M059J (cell line): ENCODE results near the gene HOXB5. TPM values are rescaled to one million over a fixed set of nuclear protein-coding genes. Genes with fewer than 3 reads are reported as not detected.
A peak's percentile ranks its signal among the peaks of the same experiment; 100 is the strongest.

Experiments
- DNase-seq: peaks from one replicate; pipeline ENCODE4 v3.0.0-alpha.2; 2012; ENCODE audit warnings: low read depth
- total RNA-seq: library from RNA; depleted of rRNA; stranded (reverse); fragments of >200 nt; shearing (Covaris generic); gene quantifications from 2 replicates; pipeline ENCODE4 v1.2.3, GENCODE V29; 2014; rRNA removed

HOXB5 gene
- total RNA-seq, 1 experiment from 2014 or later, result 0.37 TPM

DNA sequence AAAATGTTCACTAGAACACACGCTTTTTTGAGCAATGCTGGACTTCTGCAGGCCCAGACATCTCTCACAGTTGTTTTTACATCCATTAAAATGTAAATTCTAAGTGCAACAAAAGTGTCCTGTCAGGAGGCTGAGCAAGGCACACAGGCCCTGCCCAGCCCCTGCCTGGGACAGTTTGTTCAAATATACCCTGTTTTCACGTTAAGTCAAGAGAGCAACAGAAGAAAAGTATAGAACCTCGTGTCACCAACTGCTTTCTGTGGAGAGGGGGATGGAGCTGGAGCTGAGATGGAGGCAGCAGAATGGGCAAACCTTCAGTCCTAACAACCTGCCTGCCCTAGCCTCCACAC, 44.3 kb downstream of the HOXB5 start:
- DNase-seq, result peak; percentile 23

DNA sequence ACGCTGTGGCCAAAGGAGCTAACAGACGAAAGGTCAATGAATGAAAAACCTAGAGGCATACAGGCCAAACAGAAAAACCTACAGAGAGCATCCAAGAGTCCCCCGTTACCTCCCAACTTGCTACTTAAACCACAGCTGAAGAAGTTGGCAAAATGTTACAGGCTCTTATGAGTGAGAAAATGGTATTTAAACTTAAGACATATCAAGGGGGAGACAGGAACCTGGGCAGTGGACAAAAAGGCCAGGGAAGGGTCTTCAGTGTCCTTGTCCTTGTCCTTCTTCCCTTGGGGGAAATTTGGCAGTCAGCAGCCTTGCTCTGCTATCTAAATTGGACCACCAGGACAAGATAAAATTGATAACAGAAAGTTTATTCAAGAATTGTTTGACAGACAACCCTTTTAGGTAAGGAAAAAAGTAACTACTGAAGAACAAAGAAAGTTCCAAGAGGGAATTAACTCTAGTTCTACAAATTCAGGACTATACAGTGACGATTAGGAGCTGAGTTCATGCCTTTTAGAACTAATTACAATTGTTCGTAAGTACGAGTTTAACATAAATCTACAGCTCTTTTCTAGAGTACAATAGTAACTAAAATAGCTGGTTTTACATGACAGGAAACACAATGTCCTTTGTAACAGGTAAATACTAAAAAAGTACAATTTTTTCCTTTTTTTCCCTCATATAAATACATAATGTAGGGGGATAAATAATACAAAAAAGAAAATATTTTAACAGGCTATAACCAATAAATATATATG, 44.9 kb downstream of the HOXB5 start:
- peak; percentile 6 for DNase-seq

DNA sequence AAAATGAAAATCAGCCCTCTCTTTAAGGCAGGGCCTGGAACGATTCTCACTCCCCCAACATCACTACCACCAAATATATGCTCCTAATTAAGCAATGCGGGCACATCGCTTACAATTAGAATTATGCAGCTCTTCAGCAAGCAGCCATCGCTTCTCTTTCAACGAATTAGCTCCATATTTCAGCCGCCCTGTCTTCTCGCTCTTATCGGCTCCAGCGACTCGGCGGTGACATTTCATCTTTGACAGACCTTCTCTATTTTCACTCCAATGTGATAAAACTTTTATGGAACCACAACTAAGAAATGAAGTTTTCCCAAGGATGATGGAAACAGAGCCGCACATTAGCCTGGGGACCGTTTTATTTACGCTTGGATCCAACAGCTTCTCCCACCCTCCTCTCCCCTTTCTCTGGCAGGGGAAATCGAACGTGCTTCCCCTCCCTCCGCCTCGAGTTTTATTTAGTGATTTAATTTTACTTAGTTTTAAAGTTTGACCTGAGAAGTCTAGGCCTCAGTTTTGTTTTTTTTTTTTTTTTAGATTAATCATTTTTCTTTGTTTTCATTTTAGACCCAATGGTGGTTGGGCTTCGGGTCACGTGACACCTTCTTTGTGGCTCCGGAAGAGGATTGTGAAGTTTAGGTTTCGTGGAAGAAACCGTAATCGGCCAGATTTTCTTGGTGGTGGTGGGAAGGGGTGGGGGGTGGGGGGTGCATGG, 45.6 kb downstream of the HOXB5 start:
- DNase-seq, result peak; percentile 88

DNA sequence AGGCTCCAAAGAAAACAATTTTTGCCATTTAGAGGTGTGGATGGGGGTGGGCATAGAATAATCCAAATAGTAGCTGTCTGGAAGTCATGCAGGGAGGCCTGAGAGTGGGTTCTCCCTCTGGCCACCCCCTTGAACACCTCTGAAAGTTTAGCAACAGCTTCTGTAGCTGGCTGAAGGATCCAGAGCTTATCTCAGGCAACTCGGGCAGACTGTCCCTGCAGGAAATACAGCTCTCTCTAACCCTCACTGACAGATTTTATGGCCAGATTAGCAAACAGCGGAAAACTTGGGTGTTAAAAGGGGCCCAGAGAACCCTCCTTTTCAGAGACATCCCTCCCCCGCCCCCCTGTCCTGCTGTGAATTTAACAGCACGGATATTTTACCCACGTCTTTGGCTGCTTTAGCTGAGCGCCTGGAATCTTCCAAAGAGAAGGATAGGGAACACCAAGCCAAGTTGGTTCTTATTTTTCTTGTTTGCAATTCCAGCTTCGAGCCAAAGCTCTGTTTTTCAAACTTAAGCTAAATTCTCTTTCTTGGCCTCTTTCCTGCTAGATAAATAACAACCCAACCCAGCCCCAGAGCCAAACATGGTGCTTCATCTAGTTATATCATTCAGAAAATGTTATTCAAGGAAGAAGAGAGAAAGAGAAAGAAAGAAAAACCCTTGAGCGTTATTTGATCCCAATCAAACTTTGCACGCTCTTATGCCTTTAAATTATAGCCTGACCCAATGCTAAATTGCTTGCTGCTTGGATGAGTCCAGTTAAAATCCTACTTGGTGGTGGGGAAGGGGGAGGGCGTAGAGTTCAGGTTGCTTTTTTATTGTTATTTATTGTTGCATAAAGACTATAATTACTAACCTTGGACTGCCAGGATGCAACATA, 46.4 kb downstream of the HOXB5 start:
- peak; percentile 71 for DNase-seq

DNA sequence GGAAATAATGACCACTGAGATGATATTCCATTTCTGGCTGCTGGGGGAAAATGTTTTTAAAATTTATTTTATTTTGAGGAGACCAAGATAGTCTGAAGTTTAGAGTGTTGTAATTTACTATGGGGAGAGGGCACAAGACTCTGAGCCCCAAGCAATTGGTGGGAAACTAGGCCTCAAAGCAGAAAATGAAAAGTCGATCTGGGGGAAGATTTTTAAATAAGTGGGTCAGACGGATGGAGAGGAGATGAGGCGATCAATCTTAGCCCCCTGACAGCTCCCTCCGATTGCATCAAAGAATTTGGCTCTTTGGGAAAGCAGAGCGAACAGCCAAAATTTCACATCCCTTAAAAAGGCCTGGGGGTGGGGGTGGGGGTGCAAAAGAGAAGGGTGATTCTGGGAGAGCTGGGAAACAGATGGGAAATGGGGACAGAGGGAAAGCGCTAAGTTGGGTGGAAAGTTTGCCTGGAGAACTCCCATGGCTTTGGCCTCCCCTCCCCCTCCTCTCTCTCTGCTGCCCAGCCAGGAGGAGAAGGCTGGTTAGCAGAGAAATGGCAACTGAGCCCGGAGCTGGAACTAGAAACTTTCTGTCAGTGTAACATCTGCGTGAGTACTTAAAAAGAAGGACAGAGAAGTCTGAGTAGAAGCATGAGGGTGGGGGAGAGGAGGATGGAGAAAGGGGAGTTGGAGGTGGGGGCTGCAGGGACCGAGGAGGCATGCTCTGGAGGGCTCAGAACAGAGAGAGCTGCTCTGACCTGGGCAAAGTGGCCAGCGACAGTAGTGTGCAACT, 47.2 kb downstream of the HOXB5 start:
- DNase-seq, result peak; percentile 72

DNA sequence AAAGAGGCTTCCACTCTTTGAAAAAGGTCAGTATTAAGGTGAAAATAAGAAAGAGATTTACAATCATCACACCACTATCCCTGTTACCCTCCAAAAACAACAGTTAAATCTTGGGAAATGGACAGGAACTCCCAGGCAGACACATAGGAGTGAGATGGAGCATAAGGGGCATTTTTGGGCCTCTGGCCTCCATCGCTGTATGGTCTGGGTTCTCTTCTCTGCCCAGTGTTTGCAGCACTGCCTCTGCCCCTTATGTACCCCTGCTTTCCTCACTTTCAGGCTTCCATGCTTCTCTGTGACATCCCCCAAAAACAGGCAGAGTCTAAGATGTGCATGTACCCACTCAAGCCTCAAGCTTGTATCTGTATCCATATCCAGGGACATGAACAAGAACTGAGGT, 48.0 kb downstream of the HOXB5 start:
- no peak for DNase-seq

DNA sequence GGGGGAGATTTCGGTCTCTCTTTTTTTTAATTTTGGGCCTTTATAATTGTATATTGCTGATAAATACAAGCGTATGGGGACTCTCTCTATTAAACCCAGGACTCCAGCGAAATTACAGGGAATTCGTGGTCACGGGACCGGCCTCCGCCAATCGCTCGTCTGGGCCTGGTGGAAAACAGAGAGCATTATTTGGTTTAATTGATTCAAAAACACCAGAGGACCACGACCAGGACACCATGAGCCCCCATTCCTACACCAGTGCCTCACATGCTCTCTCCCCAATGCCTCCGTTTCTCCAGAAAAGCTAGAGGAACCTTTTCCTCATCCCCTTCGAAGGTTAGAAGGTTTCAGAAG, 48.6 kb downstream of the HOXB5 start, which contains the start of gene HOXB2:
Gene HOXB2 (minus strand): TSS at position 88 of the 354 bp plus-strand sequence. CDS start 198 bp downstream, outside the sequence.
- DNase-seq, result peak; percentile 74

DNA sequence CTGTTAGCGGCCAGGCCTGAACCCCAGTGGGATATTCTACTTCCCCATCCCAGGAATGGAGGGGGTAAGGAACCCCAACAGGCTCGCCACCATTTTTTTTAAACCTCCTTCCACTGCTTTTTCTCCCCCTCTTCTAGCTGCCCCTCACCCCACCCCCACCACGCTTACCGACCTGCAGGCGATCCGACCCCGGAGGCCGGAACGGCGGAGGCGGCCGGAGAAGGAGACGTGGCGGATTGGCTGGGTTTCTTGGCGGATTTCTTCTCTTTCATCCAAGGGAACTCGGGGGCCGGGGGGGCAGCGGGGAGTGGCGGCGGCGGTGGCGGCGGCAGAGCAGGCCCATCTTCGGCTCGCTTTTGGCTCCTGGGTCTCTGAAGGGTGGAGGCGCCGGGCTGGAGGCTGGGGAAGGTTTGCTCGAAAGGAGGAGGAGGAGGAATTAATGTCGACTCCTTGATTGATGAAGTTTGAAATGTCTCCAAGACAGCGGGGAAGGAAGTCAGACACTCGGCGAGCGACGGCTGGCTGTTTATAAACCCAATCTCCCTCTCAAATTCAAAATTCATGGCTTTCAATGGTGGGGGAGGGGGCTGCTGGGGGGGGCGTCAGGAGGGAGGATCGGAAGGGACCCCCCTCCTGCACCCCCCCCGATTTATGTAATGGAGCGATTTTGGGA, 49.1 kb downstream of the HOXB5 start:
- peak; percentile 81 for DNase-seq

DNA sequence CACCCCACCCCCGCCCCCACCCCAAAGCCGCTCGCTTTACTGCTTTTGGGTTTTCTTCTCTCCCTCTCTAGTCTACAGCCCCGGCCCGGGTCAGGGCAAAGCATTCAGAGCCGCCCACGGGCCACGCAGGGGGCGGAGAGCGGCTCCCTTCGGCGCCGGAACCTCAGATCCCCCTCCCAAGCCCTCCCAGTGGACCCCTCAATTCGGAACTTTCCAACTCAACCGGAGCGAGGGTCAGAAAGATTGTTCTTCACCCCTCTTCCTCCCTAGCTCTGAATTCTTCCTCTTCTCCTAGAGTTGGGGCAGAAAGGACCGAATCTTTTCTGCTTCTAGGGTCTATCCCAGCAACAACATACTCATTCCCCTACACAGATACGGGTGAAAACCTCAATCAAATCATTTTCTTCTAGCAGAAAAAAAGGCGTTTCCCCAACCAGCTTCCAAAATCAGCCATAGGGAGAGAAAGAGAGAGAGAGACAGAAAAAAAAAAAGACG, 49.7 kb downstream of the HOXB5 start:
- DNase-seq, result no peak

DNA sequence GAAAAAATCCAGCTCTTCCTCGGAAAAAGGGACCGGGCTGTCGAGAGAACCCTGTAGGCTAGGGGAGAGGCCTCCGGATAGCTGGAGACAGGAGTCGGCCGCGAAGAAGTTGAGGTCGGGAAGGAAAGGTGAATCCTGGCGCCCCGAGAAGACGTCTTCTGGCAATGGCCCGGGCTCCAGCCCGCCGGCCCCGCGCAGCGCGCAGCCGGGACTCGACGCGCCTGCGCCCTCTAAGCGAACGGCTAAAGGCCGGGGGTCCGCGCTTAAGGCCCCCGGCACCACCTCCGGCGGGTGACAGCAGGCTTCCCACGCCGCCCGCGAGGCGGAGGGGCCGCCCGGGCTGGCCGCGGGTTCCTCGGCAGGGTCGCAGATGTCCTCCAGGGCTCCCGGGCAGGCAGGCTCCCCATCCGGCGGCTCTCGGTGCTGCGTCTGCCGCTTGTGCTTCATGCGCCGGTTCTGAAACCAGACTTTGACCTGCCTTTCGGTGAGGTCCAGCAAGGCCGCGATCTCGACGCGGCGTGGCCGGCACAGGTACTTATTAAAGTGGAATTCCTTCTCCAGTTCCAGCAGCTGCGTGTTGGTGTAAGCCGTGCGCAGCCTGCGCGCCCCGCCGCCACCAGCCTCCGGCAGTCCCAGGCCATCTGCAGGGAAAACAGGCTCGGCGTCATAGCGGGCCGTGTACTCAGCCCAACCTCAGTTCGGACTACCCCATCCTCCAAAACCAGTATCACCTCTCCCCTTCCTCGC, 50.3 kb downstream of the HOXB5 start:
- DNase-seq, result peak; percentile 68

DNA sequence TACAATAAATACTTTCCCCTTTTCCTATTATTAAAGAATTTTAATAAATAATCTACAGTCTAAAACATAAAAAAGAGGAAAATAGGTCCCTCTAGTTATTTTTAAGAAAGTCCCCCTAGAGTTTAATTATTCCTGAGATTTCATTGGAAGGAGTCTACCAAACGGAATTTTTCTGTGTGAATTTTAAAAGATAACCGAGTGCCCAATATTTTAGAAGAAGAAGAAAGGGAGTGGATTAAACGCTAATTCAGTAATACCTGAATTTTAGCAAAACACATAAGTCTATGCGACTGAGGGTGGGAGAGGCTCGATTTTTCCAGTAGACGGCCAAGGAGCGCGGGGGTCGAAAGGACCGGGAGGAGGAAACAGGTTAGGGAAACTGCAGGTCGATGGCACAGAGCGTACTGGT, 50.9 kb downstream of the HOXB5 start:
- DNase-seq, result no peak

DNA sequence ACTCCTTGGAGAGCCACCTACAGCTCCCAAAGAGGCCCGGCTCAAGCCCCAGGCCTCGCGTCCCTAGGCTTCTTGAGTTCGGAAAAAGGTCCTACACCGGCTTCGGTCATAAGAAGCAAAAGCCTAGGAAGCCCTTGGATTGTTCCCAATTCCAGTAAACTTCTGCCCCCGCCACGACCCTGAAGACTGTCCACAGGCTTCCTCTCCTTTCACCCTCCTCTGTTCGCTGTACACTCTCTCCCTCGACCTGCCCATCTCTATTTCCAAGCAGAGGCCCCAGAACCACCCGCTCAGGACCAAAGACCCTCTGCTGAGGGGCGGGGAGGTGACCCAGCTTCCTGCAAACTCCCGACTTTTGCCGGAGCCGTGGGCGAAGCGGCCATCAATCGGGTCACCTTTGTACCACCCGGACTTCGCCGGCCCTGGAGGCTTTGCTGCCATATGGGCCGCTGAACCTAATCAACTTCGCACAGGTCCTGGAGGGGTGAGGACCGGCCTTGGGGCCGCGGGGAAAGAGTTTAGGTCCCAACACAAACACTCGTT, 51.4 kb downstream of the HOXB5 start:
- peak; percentile 73 for DNase-seq

DNA sequence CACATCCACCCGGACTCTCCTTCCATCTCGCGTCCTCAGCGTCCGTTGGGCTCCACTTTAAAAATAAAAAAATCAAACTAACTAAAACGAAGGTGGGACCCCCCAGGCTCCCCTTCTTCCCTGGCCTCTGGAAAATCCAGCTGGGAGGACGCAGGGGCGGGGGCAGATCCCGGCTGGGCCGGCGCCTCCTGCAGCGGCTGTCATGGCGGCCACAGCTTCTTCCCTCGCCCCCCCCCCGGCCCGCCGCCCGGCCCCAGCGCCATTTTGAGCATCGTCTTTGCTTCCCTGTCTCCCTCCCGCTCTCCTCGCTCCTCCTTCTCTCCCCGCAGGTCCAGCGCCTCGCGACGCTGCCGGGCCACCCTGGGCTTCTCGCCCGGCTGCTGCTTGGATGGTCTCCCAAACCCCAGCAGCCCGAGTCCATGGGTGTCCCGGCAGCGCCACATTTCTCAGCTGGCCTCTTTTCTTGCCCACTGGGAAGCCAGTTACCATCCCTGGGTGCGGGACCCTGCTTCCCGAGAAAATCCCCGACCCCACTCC, 51.9 kb downstream of the HOXB5 start:
- peak; percentile 79 for DNase-seq

Other genes starting within 250 kb of the HOXB5 start
- 0.42 and 1.1 TPM in 2 replicates for gene SKAP1, start 163.6 kb downstream of the HOXB5 start, total RNA-seq
- not detected in 2 replicates for gene HOXB1, start 62.8 kb downstream of the HOXB5 start, total RNA-seq
- gene HOXB2, start 48.7 kb downstream of the HOXB5 start, total RNA-seq, result 17.4 and 30.7 TPM in 2 replicates
- 0.20 and 0.57 TPM in 2 replicates for gene HOXB4, start 15.4 kb downstream of the HOXB5 start, total RNA-seq
- gene HOXB3, start 3.5 kb downstream of the HOXB5 start, total RNA-seq, result 10.2 and 15.4 TPM in 2 replicates
- 6.2 and 9.4 TPM in 2 replicates for gene HOXB6, start 11.2 kb upstream of the HOXB5 start, total RNA-seq
- gene HOXB7, start 17.2 kb upstream of the HOXB5 start, total RNA-seq, result 20.0 and 23.3 TPM in 2 replicates
- gene HOXB8, start 21.5 kb upstream of the HOXB5 start, total RNA-seq, result 5.5 and 6.3 TPM in 2 replicates
- gene HOXB9, start 32.6 kb upstream of the HOXB5 start, total RNA-seq, result 10.4 and 16.3 TPM in 2 replicates
- gene PRAC1, start 128.7 kb upstream of the HOXB5 start, total RNA-seq, result not detected in 2 replicates
- gene PRAC2, start 129.4 kb upstream of the HOXB5 start, total RNA-seq, result not detected in 2 replicates
- gene HOXB13, start 135.0 kb upstream of the HOXB5 start, total RNA-seq, result 5.0 and 6.6 TPM in 2 replicates
- gene TTLL6, start 223.4 kb upstream of the HOXB5 start, total RNA-seq, result 0.07 and 0.20 TPM in 2 replicates
- 48.9 and 65.2 TPM in 2 replicates for gene CALCOCO2, start 237.3 kb upstream of the HOXB5 start, total RNA-seq